Measurements from ENCODE around the gene SGMS2. TPM values are rescaled to one million over a fixed set of nuclear protein-coding genes. Genes with fewer than 3 reads are reported as not detected.

Gene SGMS2
- total and polyA plus RNA-seq, 2 of the 4 experiments (the other 2 are of a cell fraction), result 13.4 to 37.5 TPM

- no peaks in the 10 kb centered on the region for H3K36me3 ChIP-seq (ENCODE audit: control insufficient read depth, insufficient read depth, low read length)
- no peaks in the 10 kb centered on the region for H3K27me3 ChIP-seq (ENCODE audit: control insufficient read depth, insufficient read depth, low read length)
- dilution Hi-C loops (cut with HindIII; ENCODE audit: low sequenced_read_pairs, unreplicated experiment) (no loop called here), intact Hi-C loops (cut with micrococcal nuclease) (no loop called here), in situ Hi-C loops (cut with MboI; ENCODE audit: low sequenced_read_pairs) (no loop called here)
- no peaks in the 10 kb centered on the region for H3K4me1 ChIP-seq (ENCODE audit: control insufficient read depth, insufficient read depth, low read length)
- H3K79me1 ChIP-seq (ENCODE audit: low read depth in 1 of 2, low read length in 2 of 2), result no peaks in the 10 kb centered on the region; a peak in 1 of 4 replicates
- DNase-seq (no peak), ATAC-seq (ENCODE audit: low read depth) (no peak)
- POLR2A ChIA-PET (ENCODE audit: unreplicated experiment), result no interaction called here
- no peak overlapping the region for H4K5ac ChIP-seq (ENCODE audit: low read depth, low read length)
- H2AK5ac ChIP-seq (ENCODE audit: low read depth, low read length), result no peak overlapping the region
- no peak overlapping the region for H4K91ac ChIP-seq (ENCODE audit: insufficient read depth, low read depth, low read length)
- H3K23ac ChIP-seq (ENCODE audit: low read depth, low read length), result no peak overlapping the region
- no peak overlapping the region for H4K8ac ChIP-seq (ENCODE audit: low read depth in 2 of 2, low read length in 2 of 2)
- H3K9ac ChIP-seq (ENCODE audit: low read depth, low read length), result no peak overlapping the region
- CTCF ChIA-PET, result interaction anchor here (0.6 to 0.7 kb wide), 2 partner anchors 25 to 146 kb away, joined by 4 read pairs; no protein-coding TSS in a partner anchor
- no TSS peak for BruUV-seq (replicated peaks)
- 100% methylated on average over 1 of the region's 1 CpG; no CpG with 5 or more reads in 1 of the 2 experiments for WGBS, 2 experiments (ENCODE audit: extremely low coverage in 2 of 2, insufficient read length in 1 of 2)
- H3K27ac ChIP-seq (ENCODE audit: insufficient read depth, low read length), result no peak overlapping the region
- no peak overlapping the region for H2BK120ac ChIP-seq (ENCODE audit: low read depth, low read length)
- H3K4me3 ChIP-seq (ENCODE audit: insufficient read depth, low read depth, low read length), result no peak overlapping the region
- H3K56ac ChIP-seq (ENCODE audit: extremely low read depth, insufficient read depth, low read length), result no peak overlapping the region
- no peak overlapping the region for H2BK15ac ChIP-seq (ENCODE audit: low read depth, low read length)
- H2BK5ac ChIP-seq (ENCODE audit: low read depth, low read length, poor library complexity, severe bottlenecking), result no peak overlapping the region
- no peak overlapping the region for H2AK9ac ChIP-seq (replicated peaks; ENCODE audit: low read depth, low read length, poor library complexity)
- no peak overlapping the region for H2AFZ ChIP-seq (replicated peaks; ENCODE audit: low read length, poor library complexity)
- H3K14ac ChIP-seq (replicated peaks; ENCODE audit: low read depth, low read length), result no peak overlapping the region
- no peak overlapping the region for H3K4me2 ChIP-seq (ENCODE audit: low read depth, low read length)
- no peaks in the 10 kb centered on the region for H3K9me3 ChIP-seq (ENCODE audit: control insufficient read depth, insufficient read depth, low read length)
- H4K20me1 ChIP-seq (ENCODE audit: insufficient read depth, low read length), result no peaks in the 10 kb centered on the region; the same call in 1 of the 2 replicates
- no peak overlapping the region for H3K18ac ChIP-seq (ENCODE audit: low read depth, low read length)
- no peak overlapping the region for H3K4ac ChIP-seq (ENCODE audit: low read depth, low read length)
- no peaks in the 10 kb centered on the region for H3K9me1 ChIP-seq (ENCODE audit: insufficient read depth, low read length)
- H2BK20ac ChIP-seq (ENCODE audit: low read depth, low read length), result no peak overlapping the region
- TF ChIP-seq, protein P1, sequence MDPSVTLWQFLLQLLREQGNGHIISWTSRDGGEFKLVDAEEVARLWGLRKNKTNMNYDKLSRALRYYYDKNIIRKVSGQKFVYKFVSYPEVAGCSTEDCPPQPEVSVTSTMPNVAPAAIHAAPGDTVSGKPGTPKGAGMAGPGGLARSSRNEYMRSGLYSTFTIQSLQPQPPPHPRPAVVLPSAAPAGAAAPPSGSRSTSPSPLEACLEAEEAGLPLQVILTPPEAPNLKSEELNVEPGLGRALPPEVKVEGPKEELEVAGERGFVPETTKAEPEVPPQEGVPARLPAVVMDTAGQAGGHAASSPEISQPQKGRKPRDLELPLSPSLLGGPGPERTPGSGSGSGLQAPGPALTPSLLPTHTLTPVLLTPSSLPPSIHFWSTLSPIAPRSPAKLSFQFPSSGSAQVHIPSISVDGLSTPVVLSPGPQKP (IDR thresholded peaks at IDR 0.05; ENCODE audit: borderline replicate concordance, low read depth, low read length), result no peak
- TF ChIP-seq RCOR1 (IDR thresholded peaks at IDR 0.05; ENCODE audit: insufficient replicate concordance, low read length), result no peak
- TF ChIP-seq MXI1 (IDR thresholded peaks at IDR 0.05; ENCODE audit: borderline replicate concordance, low read depth, low read length), result no peak
These were observed 18.7 kb downstream of the SGMS2 start for GRCh38 chr4:107843391-107843790.
